GM19324 (cell line): ENCODE results near the gene HDAC11.
A peak's percentile ranks its signal among the peaks of the same experiment; 100 is the strongest.
"Not testable (repeated sequence)": the region's sequence is repeated elsewhere in the genome, so short reads cannot be mapped to it uniquely, and the experiment has no call there.

Experiments used
- ATAC-seq: cut with Tn5 transposase; IDR thresholded peaks from one replicate; pipeline ENCODE4 v1.9.1; 2021; ENCODE audit warnings: mild to moderate bottlenecking, moderate library complexity; ENCODE audit not compliant: unreplicated experiment, low FRiP score

HDAC11 gene

DNA sequence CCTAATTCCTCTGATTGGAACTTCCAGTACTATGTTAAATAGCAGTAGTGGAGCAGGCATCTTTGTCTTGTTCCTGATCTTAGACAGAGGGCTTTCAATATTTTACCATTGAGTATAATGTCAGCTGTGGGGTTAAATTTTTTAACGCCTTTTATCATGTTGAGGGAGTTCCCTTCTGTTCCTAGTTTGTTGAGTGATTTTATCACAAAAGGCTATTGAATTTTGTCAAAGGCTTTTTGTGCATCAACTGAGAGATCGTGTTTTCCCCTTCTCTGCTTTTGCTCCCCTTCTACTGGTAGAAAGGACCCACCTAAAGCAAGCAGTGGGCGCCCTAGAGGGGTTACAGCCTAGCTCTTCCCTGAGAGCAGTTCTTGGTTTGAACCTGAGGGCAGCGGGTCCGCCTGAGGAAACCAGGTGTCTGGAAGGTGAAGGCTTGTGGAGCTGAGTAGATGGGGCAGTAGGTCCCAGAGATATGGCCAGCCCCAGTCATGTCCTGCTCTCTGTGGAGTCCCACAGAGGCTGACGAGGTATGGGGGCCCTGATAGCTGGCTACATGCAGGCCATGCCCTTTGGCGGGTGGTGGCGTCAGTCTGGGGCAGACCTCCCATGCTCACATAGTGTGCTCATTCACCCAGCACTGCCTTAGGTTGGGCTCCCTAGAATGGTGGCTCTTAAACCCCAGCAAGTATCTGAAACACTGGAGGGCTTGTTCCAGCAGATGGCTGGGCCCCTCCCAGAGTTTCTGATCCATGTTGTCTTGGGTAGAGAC, 11.3 kb downstream of the HDAC11 start:
- no peak for ATAC-seq

DNA sequence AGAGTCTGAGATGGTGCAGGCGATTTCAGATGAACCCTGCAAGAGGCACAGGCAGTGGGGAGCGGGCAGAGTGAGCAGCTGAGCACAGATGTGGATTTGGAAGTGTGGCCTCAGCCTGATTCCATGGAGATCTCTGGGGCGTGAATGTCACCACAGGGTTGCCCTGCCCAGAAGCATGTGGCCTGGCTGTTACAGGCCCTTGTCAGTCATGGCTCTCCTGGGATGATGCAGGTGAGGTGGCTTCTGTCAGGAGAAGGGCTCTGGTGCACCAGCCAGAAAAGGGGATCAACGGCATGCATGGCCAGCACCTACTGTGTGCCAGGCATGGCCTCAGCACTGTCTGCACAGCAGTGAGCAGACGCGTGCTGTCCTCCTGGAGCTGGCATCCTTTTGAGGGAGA, 11.9 kb downstream of the HDAC11 start:
- no peak for ATAC-seq

GRCh38 chr3:13492976-13493866, 13.1 kb downstream of the HDAC11 start:
- no peak for ATAC-seq

- no peak for ATAC-seq
Measured at GRCh38 chr3:13493867-13494441, 13.8 kb downstream of the HDAC11 start.

- no peak for ATAC-seq
Measured at GRCh38 chr3:13494463-13495350, 14.6 kb downstream of the HDAC11 start.

DNA sequence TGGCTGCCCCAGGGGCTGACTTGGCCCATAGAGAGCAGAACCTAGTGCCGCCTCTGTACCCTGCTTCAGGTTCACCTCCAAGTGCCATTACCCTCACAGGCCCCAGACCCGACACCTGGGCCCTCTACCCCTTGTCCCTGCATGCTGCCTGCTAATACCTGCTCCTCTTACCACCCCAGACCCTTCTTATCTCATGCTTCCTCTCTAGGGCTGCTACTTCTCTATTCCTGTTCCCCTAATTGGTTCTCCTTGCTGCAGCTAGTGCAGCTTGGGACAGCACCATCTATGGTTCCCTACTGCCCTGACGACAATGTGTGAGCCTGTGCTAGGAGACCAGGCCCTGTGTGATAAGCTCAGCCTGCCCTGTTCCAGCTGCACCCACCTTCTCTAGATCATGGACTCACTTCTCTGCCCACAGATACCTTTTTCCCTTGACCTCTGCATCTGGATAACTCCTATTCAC, 15.3 kb downstream of the HDAC11 start:
- no peak for ATAC-seq

DNA sequence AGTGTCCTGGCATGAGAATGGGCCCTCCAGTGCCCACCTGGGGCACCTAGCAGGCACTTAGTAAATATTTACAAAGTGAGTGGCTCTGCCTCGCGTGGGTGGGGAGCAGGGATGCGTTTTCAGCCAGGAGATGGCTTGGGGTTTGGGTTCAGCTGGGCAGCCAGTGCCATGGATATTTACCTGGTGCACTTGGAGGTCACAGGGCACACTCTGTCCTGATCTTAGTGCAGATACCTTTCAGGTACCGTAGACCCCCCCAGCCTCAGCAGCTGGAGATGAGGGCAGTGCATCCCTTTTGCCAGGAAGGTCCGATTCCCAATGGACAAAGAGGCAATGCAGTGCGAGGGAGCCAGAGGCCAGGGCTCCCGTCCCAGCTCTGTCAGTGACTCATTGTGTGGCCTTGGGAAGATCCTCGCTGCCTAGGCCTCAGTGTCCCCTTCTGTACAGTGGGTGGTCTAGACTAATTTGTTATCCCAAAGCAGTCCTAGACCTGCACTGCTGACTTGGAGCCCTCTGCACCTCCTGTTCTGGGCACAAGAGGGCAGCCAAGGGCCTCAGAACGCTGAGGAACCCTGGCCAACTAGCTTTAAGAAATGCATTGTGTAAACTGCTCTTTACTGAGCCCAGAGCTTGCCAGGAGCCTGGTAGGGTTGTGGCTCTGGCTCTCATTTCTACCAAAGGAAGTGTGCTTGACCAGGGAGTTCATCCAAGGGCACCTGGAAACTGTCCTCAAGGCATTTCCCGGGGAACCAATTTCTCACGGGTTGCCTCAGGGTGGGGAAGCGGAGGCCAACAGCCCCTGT, 16.0 kb downstream of the HDAC11 start:
- peak; percentile 69 for ATAC-seq

DNA sequence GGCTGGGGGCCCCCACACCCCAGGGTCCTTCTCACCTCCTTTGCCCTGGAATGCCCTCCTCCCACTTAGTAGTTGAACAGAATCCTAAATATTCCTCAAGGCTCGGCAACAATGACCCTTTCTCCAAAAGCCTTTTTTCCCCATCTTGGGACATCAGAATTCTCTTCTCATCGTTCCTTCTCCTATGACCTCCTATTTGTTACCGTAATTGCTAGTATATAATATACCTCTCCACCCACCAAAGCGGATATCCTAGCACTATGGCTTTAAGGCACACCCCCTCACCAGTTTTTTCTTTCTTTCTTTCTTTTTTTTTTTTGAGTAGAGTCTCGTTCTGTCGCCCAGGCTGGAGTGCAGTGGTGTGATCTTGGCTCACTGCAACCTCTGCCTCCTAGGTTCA, 16.8 kb downstream of the HDAC11 start:
- no peak for ATAC-seq

- no peak for ATAC-seq
Measured at GRCh38 chr3:13497386-13497785, 17.3 kb downstream of the HDAC11 start.

DNA sequence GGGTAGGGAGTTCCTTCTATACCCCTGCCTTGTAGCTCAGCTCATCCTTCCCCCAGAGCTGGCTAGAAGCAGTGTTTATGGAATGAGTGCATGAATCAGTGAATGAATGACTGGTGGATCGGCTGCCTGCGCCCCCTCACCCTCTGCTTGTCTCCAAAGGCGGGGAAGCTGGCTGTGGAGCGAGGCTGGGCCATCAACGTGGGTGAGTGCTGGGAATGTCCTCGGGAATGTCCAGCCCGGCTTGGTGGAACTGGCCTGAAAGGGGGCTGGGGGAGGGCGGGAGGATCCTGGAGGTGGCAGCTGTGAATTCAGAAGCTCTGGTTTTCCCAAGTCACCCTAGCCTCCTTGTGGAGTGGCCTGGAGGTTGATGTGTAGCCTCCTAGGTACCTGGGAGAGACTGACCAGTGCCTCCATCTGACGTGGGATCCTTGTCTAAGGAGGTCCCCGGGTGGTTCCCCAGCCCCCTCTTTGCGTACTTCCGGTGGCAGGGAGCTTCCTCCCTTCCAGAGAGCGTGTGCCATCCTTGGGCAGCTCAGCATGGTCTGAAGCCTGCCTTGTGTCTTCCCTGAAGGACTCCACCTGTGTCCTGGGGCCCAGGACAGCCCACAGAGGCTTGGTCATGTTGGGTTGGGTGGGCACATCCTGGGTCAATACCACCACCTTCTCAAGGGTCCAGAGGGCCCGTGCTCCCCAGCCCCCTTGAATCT, 18.4 kb downstream of the HDAC11 start:
- no peak for ATAC-seq

GRCh38 chr3:13499246-13499645, 19.1 kb downstream of the HDAC11 start:
- not testable (repeated sequence) for ATAC-seq

DNA sequence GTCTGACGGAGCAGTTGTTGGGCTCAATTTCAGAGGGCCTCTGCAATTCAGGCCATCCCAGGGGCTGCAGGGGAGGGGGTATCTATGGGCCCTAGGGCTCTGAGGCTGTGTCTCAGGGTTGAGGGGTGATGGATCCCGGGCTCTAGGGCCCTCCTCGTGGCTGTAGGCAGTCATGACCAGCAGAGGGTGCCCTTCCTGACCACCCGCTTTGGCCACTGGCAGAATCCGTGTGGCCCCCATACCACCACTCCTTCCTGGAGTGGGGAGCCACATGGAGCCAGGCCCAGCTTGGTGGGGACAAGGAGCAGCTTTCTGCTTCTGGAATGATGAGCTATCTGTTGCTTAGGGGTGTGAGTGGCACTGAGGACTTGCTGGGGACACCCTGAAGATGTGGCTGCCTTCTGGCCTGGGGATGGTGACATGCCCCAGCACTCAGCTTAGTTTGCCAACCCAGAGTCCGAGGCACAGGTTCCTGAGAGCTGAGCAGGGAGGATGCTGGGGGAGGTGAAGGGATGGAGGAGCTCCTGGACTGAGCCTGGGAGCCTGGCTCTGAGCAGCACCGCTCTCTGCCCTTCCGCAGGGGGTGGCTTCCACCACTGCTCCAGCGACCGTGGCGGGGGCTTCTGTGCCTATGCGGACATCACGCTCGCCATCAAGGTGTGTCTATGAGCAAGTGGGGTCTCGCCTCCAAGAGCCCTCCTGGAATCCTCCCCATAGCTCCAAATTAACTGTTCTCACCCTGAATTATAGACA, 20.2 kb downstream of the HDAC11 start:
- ATAC-seq, result no peak

- no peak for ATAC-seq
Measured at GRCh38 chr3:13501056-13501455, 20.9 kb downstream of the HDAC11 start.

- ATAC-seq, result no peak
Measured at GRCh38 chr3:13501521-13501920, 21.4 kb downstream of the HDAC11 start.

GRCh38 chr3:13501958-13502790, 22.1 kb downstream of the HDAC11 start:
- ATAC-seq, result no peak

GRCh38 chr3:13502791-13503060, 22.6 kb downstream of the HDAC11 start:
- ATAC-seq, result no peak

GRCh38 chr3:13504161-13504831, 24.2 kb downstream of the HDAC11 start:
- no peak for ATAC-seq
